ENCODE measurements around the gene PDCL3.

Gene PDCL3

DNA sequence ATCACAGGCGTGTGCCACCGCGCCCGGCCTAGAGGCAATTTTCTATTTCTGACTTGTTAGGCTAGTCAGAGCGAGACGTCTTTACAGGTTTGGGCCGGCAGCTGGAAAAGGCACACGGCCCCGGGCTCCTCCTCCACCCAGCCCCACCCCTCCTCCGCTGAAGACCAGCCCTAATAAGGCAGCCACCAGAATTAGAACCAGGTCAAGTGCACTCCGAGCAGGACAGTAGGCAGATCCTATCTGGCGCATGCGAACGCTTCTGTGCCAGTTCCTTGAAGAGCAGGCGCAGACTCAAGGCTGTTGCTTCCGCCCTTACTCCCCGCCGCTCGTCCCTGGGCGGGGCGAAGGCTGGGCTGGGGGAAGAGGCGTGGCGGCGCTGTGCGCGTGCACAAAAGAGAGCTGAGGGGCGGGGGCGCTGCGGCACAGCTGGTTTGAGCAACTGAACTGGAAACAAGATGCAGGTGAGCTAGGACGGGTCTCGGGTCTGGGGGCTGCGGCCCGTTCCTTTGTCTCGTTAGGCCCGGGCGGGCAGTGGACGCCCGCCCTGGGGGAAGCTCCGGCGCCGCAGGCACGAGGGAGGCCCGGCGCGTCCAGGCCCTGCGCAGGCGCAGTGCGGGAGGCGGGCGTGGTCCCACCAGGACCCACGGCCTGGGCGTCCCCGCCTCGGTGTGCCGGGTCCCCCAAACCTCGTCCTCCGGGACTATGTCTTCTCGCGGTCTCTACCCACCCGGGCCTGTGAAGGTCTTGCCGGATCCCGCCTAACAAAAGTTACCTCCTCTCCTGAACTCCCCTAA is at the start of gene PDCL3:
TSS of gene PDCL3 (plus strand) at position 381 of the 794 bp plus-strand sequence. CDS start at position 456, 75 bp downstream.
- peak; percentile 67 for DNase-seq

DNA sequence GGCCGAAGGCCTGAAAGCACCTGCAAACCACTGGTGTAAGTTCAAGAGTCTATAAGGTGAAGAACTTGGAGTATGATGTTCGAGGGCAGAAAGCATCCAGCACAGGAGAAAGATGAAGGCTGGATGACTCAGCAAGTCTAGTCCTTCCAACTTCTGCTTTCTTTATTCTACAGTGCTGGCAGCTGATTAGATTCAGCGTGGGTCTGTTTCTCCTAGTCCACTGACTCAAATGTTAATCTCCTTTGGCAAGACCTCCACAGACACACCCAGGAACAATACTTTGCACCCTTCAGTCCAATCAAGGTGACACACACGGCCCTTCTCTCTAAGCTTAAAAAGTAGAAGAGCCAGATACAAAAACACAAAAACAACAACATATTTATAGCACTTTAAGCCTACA is 49.1 kb upstream of the PDCL3 start:
- DNase-seq: no peak

DNA sequence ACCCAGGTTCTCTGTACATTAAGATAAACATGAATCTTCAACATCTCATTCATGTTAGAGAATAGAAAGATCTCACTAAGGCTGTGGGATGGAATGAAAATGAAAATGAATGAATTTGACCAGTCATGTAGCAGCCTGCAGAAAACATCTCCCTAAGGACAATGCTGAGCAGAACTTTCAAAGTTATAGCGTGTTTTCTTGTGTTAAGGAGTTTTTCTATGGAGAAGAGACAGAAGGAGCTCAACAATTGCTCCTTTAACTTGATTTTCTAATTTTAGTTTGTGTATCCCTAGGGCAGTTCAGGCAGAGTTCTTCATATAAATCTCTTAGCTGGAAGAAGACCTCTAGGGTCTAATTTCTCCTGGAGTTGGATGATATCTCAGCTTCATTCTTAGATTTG is 45.2 kb upstream of the PDCL3 start:
- no peak for DNase-seq

DNA sequence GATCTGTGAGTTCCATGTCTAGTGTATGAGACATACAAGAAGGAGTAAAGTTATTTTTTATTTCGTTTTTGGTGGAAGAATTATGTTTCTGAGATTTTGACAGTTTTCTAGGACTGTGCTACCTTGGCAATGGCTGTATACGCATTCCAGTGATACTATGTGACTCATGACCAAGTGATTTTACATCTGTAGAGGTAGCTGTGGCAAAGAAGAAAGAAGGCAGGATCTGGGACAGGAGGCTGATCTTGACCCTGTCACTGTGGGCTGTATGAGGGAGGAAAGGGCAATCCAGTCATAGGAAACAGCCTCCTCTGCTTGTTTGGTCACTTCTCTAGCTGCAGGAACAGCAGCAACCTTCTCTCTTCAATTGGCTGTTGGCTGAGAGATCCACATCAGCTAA is 44.0 kb upstream of the PDCL3 start:
- no peak for DNase-seq

DNA sequence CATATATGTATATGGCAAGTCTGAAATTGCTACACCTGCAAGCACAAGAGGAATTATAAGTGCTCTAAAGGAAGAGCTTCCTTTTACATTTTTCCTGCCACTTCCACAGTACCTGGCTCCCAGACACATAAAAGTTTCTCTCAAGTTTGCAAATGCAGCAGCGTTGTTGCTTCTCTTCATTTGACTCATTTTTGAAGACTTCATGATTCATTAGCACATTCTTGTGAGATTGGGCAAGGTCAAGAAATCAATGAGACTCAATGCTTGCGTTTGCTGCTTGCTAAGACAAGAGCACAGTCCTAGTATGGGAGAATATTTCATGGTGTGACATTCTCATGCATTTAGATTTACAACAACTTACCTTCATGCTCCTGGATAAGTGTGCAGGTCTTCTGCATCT is 42.6 kb upstream of the PDCL3 start:
- no peak for DNase-seq

GRCh38 chr2:100522430-100522829 is 40.4 kb upstream of the PDCL3 start:
- DNase-seq: no peak

DNA sequence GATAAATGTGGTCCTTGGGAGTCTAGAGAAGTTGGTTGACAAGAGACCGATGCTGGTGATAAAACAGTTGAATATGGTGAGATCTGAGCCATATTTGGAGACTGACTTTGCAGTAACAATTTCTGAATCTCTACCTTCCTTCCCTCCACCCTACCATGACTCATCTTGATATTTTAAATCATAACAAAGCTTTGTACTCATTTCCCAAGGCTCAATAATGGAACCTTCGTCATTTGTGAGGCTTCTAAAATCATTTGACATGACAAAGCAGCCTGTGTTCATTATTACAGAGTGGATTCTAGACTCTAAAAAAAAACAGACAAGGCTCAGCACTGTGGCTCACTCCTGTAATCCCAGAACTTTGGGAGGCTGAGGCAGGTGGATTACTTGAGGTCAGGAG is 38.5 kb upstream of the PDCL3 start:
- no peak for DNase-seq

GRCh38 chr2:100526868-100527267 is 35.9 kb upstream of the PDCL3 start:
- DNase-seq: no peak

DNA sequence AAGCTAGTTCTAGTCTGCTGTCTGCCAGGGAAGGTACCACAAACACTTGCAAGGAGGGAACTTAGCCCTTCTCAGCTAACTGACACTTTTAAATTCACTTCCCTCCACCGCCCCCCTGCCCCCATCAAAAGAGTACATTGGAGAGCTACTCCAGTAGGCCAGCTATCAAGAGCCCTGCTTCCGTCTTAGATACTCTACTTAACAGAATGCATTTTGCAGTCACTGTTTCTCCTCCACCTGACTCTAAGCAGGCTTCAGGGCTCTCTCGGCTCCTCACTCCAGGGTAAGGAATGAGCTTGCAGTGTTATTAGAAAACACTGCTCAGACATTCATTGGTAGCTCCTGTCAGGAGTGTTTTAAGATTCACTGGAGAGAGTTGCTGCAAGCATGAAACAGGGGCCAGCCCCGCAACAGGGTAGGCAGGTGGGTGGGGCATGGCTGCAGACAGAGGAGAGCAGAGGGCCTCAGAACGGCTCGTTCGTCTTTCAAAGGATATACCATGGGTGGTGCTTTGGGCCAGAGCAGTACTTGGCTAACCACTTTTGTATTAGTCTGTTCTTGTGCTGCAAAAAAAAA is 35.3 kb upstream of the PDCL3 start:
- DNase-seq: no peak

GRCh38 chr2:100529176-100529575 is 33.6 kb upstream of the PDCL3 start:
- DNase-seq: no peak

DNA sequence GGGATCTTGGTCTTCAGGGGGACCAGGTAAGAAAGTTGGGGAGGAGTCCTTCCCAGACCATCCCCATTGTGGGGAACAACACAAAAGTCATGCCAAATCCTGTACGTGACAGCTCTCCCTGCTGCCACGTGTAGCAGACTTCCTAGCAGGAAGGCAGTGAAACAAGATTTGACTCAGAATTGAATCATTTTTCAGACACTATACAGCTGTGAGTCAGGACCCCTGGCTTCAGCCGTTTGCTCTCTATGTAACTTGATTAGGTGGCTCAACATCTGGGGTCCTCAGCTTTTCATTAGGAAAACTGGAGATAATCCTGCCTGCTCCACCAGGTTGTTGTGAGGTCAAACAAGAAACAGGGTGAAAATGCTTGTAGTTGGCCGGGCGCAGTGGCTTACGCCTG is 32.9 kb upstream of the PDCL3 start:
- DNase-seq: no peak

- DNase-seq: no peak
Observed at GRCh38 chr2:100535855-100536254, 26.9 kb upstream of the PDCL3 start.

GRCh38 chr2:100537918-100538317 is 24.9 kb upstream of the PDCL3 start:
- DNase-seq: no peak

DNA sequence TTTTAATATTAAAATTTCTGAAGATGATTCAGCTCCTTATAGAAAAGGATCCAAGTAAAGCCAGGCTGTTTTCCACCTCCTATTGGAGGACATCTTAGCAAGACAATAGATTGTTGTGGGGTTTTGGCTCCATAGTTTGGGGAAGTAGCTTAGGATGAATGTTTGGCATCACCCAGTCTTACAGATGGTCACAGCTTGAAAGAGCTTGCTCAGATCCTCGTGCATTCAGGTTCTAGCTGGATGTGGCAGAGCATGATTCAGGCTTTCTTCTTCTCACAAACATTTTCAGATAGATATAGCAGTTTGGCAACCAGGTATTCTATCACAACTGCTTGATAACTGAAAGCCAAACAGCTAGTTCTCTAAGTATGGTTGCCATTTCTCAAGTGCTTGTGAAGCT is 23.6 kb upstream of the PDCL3 start:
- no peak for DNase-seq

GRCh38 chr2:100541404-100541803 is 21.4 kb upstream of the PDCL3 start:
- no peak for DNase-seq

GRCh38 chr2:100542418-100542817 is 20.4 kb upstream of the PDCL3 start:
- DNase-seq: no peak

GRCh38 chr2:100544911-100545596 is 17.7 kb upstream of the PDCL3 start:
- DNase-seq: no peak

GRCh38 chr2:100546469-100546868 is 16.3 kb upstream of the PDCL3 start:
- no peak for DNase-seq

GRCh38 chr2:100548771-100549170 is 14.0 kb upstream of the PDCL3 start:
- DNase-seq: no peak

GRCh38 chr2:100551303-100551702 is 11.5 kb upstream of the PDCL3 start:
- no peak for DNase-seq

GRCh38 chr2:100554798-100555407 is 7.9 kb upstream of the PDCL3 start:
- no peak for DNase-seq

GRCh38 chr2:100556746-100557145 is 6.0 kb upstream of the PDCL3 start:
- DNase-seq: no peak

GRCh38 chr2:100560216-100560830 is 2.5 kb upstream of the PDCL3 start:
- DNase-seq: no peak

Measured in NCI-H187 treated with DMSO at 0.1 percent for 48 hours (cell line).